ENCODE measurements around the gene CDH23.

- TF ChIP-seq CTCF (optimal IDR thresholded peaks at IDR 0.05 in 1 of 3, IDR thresholded peaks at IDR 0.05 in 1 of 3, conservative IDR thresholded peaks at IDR 0.05 in 1 of 3; ENCODE audit: extremely low read depth in 1 of 3, insufficient read depth in 2 of 3, low read length in 3 of 3) = no peak
- TF ChIP-seq EZH2 (IDR thresholded peaks at IDR 0.05; ENCODE audit: low read length) = no peak
Observed at GRCh38 chr10:71685554-71686232, 289.0 kb downstream of the CDH23 start.
